Measurements from ENCODE around the gene SURF1.
"Not testable (repeated sequence)": the region's sequence is repeated elsewhere in the genome, so short reads cannot be mapped to it uniquely, and the experiment has no call there.

Gene SURF1

GRCh38 chr9:133327834-133328484, 28.3 kb downstream of the SURF1 start:
- no peak for DNase-seq (ENCODE audit: low read depth)
- no peak for TF ChIP-seq CTCF (IDR thresholded peaks at IDR 0.05; ENCODE audit: control insufficient read depth, insufficient read depth, low read depth, low read length, missing control alignments)
- no peak overlapping the region for H3K4me3 ChIP-seq (ENCODE audit: control insufficient read depth, low read depth, low read length)

DNA sequence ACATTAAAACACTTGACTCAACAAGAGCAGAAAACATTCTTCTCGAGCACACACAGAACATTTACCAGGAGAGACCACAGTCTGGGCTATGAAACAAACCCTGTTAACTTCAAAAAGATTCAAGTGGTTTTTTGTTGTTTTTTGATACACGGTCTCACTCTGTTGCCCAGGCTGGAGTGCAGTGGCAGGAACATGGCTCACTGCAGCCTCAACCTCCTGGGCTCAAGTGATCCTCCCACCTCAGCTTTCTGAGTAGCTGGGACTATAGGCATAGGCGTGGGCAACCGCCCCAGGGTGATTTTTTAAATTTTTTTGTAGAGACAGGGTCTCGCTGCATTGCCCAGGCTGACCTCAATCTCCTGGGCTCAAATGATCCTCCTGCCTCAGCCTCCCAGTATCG, 29.3 kb downstream of the SURF1 start:
- DNase-seq (ENCODE audit: low read depth); H3K4me3 ChIP-seq (ENCODE audit: control insufficient read depth, low read depth, low read length): not testable (repeated sequence)

- TF ChIP-seq CTCF (IDR thresholded peaks at IDR 0.05; ENCODE audit: control insufficient read depth, insufficient read depth, low read depth, low read length, missing control alignments): no peak
- H3K4me3 ChIP-seq (ENCODE audit: control insufficient read depth, low read depth, low read length): no peak overlapping the region
- no peak for DNase-seq (ENCODE audit: low read depth)
Observed at GRCh38 chr9:133323991-133324703, 32.1 kb downstream of the SURF1 start.

- TF ChIP-seq CTCF (IDR thresholded peaks at IDR 0.05; ENCODE audit: control insufficient read depth, insufficient read depth, low read depth, low read length, missing control alignments): no peak
Observed at GRCh38 chr9:133323211-133323610, 33.1 kb downstream of the SURF1 start.

DNA sequence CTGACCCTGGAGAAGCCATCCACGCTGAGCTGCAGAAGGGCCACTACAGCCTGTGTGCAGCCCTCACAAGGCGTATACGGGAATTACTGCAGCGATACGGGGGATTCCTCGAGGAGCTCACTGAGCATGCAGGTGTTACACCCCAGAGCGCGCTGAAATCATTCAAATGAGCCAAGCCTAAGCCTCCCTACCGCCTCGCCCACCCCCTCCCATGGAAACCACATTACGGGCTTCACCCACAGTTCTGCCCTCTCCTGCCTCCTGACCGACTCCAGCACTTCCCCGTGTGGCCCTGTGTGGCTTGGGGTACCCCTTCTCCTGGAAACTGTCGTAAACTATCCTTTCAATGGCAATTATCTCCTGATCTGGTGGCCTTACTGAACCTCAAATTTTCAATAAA, 33.6 kb downstream of the SURF1 start:
- TF ChIP-seq CTCF (IDR thresholded peaks at IDR 0.05; ENCODE audit: control insufficient read depth, insufficient read depth, low read depth, low read length, missing control alignments): no peak
- no peak for DNase-seq (ENCODE audit: low read depth)
- H3K4me3 ChIP-seq (ENCODE audit: control insufficient read depth, low read depth, low read length): no peak overlapping the region

More at GRCh38 chr9:133323211-133323610, 33.1 kb downstream of the SURF1 start:
- no peak for DNase-seq (ENCODE audit: low read depth)
- no peak overlapping the region for H3K4me3 ChIP-seq (ENCODE audit: control insufficient read depth, low read depth, low read length)

DNA sequence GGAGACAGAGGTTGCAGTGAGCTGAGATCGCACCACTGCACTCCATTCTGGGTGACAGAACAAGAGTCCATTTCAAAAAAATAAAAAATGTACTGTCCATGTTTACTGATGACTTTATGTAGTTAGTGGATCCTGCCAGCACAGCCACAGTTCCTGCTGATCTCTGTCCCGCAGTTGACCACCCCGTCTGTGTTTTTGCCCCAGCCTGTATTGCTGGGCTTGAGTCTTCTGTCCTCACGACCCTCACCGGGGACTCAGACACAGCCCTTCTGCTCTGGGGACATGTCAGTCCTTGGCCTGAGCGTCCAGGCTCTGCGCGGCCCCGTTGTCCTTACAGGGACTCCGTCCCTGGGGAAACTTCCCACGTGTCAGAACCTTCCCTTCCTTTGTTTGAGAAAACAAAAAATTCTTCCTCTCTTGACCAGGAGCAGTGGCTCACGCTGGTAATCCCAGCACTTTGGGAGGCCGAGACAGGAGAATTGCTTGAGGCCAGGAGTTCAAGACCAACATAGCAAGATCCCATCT, 34.8 kb downstream of the SURF1 start:
- TF ChIP-seq CTCF (IDR thresholded peaks at IDR 0.05; ENCODE audit: control insufficient read depth, insufficient read depth, low read depth, low read length, missing control alignments): no peak
- H3K4me3 ChIP-seq (ENCODE audit: control insufficient read depth, low read depth, low read length): no peak overlapping the region
- DNase-seq (ENCODE audit: low read depth): no peak

GRCh38 chr9:133320421-133320881, 35.8 kb downstream of the SURF1 start:
- TF ChIP-seq CTCF (IDR thresholded peaks at IDR 0.05; ENCODE audit: control insufficient read depth, insufficient read depth, low read depth, low read length, missing control alignments): no peak
- no peak for DNase-seq (ENCODE audit: low read depth)
- no peak overlapping the region for H3K4me3 ChIP-seq (ENCODE audit: control insufficient read depth, low read depth, low read length)

- H3K4me3 ChIP-seq (ENCODE audit: control insufficient read depth, low read depth, low read length); DNase-seq (ENCODE audit: low read depth): not testable (repeated sequence)
Observed at GRCh38 chr9:133317551-133317950, 38.7 kb downstream of the SURF1 start.
